ENCODE measurements around the gene PPP6R1. TPM values are rescaled to one million over a fixed set of nuclear protein-coding genes. Genes with fewer than 3 reads are reported as not detected.
"Not testable (repeated sequence)": the region's sequence is repeated elsewhere in the genome, so short reads cannot be mapped to it uniquely, and the experiment has no call there.

Gene PPP6R1
- total RNA-seq, 1 experiment from 2014 or later = 38.0 TPM

GRCh38 chr19:55241935-55242464 is 16.8 kb downstream of the PPP6R1 start:
- DNase-seq (ENCODE audit: low read depth) = no peak

DNA sequence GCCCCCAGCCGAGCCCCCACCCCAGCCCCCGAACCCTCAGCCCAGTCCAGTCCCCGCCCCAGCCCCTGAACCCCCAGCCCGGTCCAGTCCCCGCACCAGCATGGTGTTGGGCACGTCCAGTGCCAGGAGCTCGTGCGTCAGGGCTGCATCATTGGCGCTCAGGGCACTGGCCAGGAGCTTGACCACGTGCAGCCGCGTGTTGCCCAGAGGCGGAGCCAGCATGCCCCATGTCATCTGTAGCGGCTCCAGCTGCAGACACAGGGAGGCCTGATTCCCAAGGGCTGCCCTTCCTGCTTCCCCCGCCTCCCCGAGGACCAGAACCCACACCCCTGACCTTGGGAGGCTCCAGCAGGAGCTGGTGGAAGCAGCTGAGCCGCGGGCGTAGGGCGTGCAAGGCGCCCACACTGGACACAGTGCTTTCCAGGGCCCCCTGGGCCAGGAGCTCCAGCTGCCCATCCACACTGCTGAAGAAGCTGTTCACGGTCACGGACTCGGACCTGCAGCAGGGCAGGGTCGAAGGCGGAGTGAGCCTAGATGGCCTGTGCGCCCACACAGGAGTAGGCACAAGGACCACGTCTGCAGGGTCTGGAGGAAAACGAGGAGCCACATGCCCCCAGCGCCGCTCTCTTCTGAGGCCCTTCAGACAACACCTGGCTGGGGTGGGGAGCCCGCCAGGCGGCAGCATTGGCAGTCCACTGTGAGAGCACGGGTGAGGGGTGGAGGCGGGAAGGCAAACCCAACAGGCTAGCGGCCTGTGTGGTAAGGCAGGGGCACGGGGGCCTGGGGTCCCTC is 17.5 kb downstream of the PPP6R1 start:
- no peak for DNase-seq (ENCODE audit: low read depth)

- no peak for DNase-seq (ENCODE audit: low read depth)
These were observed 18.1 kb downstream of the PPP6R1 start for GRCh38 chr19:55240713-55241020.

- DNase-seq (ENCODE audit: low read depth) = no peak
These were observed 19.8 kb downstream of the PPP6R1 start for GRCh38 chr19:55239004-55239403.

GRCh38 chr19:55238030-55238429 is 20.8 kb downstream of the PPP6R1 start:
- DNase-seq (ENCODE audit: low read depth) = no peak

GRCh38 chr19:55232986-55233385 is 25.8 kb downstream of the PPP6R1 start:
- no peak for DNase-seq (ENCODE audit: low read depth)

- DNase-seq (ENCODE audit: low read depth) = no peak
These were observed 26.6 kb downstream of the PPP6R1 start for GRCh38 chr19:55232286-55232602.

DNA sequence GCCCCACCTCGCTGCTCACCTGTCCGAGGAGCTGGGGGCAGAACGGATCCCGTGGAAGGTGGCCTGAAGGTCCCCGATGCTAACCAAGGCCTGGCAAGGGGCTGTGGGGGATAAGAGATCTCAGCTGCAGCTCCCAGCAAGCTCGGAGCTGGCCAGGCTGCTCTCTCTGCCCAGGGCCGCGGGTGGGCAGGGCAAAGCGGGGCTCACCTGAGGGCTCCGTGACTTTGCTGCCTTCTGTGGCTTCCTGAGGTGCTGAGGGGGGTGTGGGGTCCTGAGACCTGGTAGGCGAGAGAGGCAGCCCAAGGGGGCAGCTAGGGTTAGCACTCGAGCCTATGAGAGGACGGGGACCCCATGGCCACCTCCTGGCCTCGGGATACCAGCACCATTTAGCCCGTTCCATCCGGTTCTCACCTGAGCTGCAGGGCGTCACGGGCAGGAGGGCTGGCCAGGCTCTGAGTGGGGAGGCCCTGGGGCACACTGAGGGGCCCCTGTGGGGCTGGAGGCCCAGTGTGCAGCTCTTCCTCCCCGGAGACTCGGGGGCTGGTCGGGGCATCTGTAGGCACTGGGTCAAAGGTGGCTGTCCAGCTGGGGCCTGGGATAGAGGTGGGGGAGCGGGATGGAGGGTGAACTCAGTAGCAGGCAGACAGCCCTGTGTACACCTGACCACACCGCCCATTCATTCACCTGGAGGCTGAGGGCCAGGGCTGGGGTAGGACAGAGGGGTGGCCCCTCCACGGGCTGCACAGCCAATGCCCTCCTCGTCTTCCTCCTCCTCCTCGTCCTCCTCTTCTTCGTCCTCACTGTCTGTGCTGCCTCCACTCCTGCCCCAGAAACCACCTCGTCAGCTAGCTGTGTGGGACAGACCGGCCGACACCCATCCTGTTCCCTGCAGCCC is 27.2 kb downstream of the PPP6R1 start:
- no peak for DNase-seq (ENCODE audit: low read depth)

- DNase-seq (ENCODE audit: low read depth) = no peak
These were observed 28.0 kb downstream of the PPP6R1 start for GRCh38 chr19:55230780-55231179.

- no peak for DNase-seq (ENCODE audit: low read depth)
These were observed 28.5 kb downstream of the PPP6R1 start for GRCh38 chr19:55230329-55230728.

DNA sequence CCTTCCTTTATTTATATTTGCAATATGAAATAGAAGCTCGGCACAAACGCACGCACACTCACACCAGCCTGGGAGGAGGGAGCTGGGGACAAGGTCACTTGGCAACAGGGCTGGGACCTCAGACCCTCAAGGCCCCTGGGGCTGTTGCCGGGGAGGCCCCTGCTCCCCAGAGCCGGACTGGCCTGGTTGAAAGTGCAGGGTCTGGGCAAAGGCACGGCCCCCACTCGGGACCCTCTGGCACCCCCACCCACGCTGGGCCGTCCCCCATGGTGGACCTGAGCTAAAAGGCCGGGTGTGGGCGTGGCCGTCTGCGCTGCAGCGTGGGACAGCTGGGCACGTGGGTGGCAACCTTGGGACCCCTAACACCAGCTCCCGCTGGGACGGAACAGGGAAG is 29.0 kb downstream of the PPP6R1 start:
- no peak for DNase-seq (ENCODE audit: low read depth)

- DNase-seq (ENCODE audit: low read depth) = no peak
These were observed 29.6 kb downstream of the PPP6R1 start for GRCh38 chr19:55229145-55229788.

GRCh38 chr19:55228403-55229031 is 30.3 kb downstream of the PPP6R1 start, which contains the start of gene TMEM86B:
Gene TMEM86B (minus strand): TSS chr19:55228763. CDS start chr19:55228741, 22 bp downstream.
- no peak for DNase-seq (ENCODE audit: low read depth)

GRCh38 chr19:55228015-55228391 is 30.8 kb downstream of the PPP6R1 start:
- no peak for DNase-seq (ENCODE audit: low read depth)

DNA sequence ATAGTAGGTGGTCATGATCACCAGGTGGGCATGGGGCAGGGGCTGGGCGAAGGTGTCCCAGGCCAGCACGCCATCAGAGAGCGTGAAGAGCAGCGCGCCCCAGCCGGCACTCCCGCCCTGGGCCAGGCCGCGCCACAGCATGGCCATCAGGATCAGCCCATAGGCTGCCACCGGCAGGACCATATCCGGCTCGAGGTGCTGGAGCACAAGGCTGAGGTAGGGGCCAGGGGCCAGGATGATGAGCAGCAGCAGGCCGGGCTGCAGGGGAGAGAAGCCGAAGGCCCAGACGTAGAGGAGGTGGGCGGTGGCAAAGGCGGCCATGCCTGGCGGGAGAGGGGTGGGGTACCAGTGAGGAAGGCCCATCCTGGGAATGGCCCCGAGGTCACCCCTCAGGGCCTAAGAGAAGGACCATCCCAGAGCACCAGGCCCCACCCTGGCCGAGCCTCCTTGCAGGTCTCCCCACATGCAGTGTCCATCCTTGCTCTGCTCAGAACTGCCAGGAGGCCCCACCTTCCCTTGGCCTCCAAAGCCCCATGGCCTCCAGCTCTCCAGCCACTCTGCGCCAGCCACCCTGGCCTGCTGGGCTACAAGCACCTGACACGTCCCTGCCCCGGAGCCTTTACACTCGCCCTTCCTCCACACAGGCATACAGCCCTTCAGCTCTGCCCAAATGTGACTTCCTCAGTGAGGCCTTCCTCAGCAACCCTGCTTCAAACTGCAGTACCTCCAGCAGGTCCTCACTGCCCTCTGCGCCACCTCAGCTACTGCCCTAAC is 31.4 kb downstream of the PPP6R1 start:
- DNase-seq (ENCODE audit: low read depth) = no peak

DNA sequence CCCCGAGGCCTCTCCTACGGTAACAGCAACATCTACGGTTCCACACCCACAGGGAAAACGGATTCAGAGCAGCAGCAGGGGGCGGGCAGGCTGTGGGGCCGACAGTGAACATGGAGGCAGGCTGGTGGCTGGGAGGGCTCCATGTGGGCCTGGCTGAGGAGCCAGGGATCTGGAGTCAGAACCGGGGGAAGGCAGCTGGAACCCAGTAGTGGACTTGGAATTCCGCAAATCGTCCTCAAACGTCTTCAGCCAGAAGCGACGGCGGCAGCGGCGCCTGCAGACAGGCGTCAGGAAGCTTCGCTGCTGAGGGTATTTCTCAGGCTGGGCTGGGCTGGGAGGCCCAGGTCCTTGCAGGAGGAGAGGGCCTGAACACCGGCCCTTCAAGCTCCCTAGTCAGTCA is 32.0 kb downstream of the PPP6R1 start:
- no peak for DNase-seq (ENCODE audit: low read depth)

- no peak for DNase-seq (ENCODE audit: low read depth)
These were observed 32.5 kb downstream of the PPP6R1 start for GRCh38 chr19:55226273-55226672.

- no peak for DNase-seq (ENCODE audit: low read depth)
These were observed 33.3 kb downstream of the PPP6R1 start for GRCh38 chr19:55225415-55225958.

DNA sequence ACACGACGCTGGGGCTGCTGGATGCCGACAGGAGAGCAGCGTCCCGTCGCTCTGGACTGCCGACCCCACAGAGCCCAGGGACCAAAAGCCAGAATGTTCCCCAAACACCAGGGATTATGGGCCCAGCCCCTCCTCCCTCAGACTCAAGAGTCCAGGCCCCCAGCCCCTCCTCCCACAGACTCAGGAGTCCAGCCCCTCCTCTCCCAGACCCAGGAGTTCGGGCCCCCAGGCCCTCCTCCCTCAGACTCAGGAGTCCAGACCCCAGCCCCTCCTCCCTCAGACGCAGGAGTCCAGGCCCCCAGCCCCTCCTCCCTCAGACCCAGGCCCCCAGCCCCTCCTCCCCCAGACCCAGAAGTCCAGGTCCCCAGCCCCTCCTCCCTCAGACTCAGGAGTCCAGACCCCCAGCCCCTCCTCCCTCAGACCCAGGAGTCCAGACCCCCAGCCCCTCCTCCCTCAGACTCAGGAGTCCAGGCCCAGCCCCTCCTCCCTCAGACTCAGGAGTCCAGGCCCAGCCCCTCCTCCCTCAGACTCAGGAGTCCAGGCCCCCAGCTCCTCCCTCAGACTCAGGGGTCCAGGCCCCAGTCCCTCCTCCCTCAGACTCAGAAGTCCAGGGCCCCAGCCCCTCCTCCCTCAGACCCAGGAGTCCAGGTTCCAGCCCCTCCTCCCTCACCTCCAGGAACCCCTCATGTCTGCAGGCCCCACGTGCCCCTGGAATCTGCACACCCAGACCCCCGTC is 34.0 kb downstream of the PPP6R1 start:
- DNase-seq (ENCODE audit: low read depth) = not testable (repeated sequence)

DNA sequence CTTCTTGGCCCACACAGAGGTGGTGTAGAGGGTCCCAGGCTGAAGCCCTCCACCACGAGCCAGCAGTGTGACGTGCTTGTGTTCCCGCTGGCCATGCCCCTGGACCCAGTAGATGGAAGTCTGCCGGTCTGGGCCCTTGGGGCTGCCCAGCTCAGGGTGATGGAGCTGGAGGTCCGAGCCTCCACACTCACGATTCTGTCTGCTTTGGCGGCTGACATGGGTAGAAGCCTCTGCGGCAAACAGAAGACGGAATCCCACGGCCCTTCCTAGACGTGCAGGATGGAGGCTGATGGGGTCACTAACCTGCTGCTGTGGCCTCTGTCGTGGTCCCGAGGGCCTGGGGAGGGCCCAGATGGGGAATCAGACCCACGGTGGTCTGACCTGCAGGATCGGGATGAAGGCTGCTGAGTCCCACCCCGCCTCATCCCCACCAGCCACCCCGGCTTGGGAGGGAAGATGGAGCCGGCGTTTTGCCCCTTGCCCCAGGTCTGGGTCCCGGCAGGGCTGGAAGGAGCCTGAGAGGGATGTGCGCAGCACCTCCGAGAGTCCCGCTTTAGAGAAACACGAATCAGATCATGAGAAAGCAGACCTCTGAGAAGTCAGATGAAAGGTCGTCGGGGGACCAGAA is 34.7 kb downstream of the PPP6R1 start:
- no peak for DNase-seq (ENCODE audit: low read depth)

Data from Daoy (cell line).